ENCODE data around the gene SELENOS. TPM values are rescaled to one million over a fixed set of nuclear protein-coding genes. Genes with fewer than 3 reads are reported as not detected.

Gene SELENOS
- total and polyA plus RNA-seq, 2 experiments from 2014 or later, result 127 to 158 TPM

DNA sequence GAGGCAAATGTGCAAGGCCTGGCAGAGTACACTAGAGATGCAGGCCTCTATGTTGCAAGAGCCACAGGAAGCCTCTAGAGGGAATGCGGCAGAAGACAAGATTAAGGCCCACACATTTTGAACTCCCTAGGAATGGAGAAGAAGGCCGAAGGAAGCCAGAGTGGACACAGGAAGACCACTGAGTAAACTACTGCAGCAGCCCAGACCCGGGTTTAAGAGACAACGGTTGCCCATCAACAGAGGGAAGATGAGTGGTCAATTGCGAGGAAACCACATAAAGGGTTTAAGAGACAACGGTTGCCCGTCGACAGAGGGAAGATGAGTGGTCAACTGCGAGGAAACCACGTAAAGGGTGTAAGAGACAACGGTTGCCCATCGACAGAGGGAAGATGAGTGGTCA lies 40.0 kb downstream of the SELENOS start:
- no peaks in the 10 kb centered on the region for H3K9me3 ChIP-seq (ENCODE audit: low read depth)
- H3K27me3 ChIP-seq, result no peaks in the 10 kb centered on the region
- H3K79me2 ChIP-seq, result peaks cover 100% of the 10 kb centered on the region
- no peaks in the 10 kb centered on the region for H3K9me2 ChIP-seq (replicated peaks; ENCODE audit: insufficient read depth)
- no peak overlapping the region for H2AFZ ChIP-seq
- H3K4me3 ChIP-seq, result no peak overlapping the region
- TF ChIP-seq EZH2 (IDR thresholded peaks at IDR 0.05; ENCODE audit: borderline replicate concordance) (no peak), EZH2phosphoT487 (IDR thresholded peaks at IDR 0.05; ENCODE audit: low read depth, severe bottlenecking, unreplicated experiment) (no peak)
- TF ChIP-seq, protein P1, sequence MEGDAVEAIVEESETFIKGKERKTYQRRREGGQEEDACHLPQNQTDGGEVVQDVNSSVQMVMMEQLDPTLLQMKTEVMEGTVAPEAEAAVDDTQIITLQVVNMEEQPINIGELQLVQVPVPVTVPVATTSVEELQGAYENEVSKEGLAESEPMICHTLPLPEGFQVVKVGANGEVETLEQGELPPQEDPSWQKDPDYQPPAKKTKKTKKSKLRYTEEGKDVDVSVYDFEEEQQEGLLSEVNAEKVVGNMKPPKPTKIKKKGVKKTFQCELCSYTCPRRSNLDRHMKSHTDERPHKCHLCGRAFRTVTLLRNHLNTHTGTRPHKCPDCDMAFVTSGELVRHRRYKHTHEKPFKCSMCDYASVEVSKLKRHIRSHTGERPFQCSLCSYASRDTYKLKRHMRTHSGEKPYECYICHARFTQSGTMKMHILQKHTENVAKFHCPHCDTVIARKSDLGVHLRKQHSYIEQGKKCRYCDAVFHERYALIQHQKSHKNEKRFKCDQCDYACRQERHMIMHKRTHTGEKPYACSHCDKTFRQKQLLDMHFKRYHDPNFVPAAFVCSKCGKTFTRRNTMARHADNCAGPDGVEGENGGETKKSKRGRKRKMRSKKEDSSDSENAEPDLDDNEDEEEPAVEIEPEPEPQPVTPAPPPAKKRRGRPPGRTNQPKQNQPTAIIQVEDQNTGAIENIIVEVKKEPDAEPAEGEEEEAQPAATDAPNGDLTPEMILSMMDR (IDR thresholded peaks at IDR 0.05; ENCODE audit: poor library complexity), result no peak
- H3K36me3 ChIP-seq (replicated peaks; ENCODE audit: insufficient read depth, low read depth), result no peaks in the 10 kb centered on the region
- peaks cover 10% of the 10 kb centered on the region for H3K4me1 ChIP-seq (ENCODE audit: insufficient read depth)
- H4K20me1 ChIP-seq (ENCODE audit: insufficient read depth, poor library complexity, severe bottlenecking), result peaks cover 22% of the 10 kb centered on the region
- no peak overlapping the region for H3K27ac ChIP-seq
- no peak for DNase-seq (ENCODE audit: low spot score)
- no peak overlapping the region for H3K4me2 ChIP-seq
- 97% methylated on average over 12 of the region's 12 CpGs for WGBS (ENCODE audit: low lambda C conversion rate, missing lambda C conversion rate)

DNA sequence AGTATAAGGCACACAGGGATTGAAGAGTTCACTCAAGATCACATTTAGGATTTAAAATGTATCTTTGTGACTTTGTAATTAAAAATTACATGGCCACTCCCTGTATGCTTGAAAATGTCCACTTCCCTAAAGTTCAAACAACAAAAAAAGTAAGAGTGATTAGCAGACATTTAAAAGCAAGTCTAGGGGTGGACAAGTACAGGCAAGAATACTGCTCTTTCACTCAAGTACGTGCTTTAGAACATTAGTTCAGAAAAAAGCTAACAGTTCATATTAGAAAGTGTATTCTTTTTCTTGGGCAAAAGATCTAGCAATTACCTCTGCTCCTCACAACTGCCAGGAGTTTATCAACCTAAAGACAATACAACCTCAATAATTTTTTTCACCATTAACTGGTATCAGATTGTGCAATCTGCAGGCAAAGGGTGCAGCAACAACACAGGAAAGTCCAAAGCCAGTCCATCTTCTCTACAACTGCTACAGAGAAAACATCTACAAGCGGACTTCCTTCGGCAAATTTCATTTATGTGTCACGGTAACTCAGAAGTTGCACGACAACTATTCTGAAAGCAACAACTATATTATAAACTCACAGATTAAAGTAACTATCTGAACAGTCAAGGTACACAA lies 43.5 kb downstream of the SELENOS start:
- no peak overlapping the region for H3K27ac ChIP-seq
- no peak for DNase-seq (ENCODE audit: low spot score)
- H2AFZ ChIP-seq, result no peak overlapping the region
- H3K4me1 ChIP-seq (ENCODE audit: insufficient read depth), result peaks cover 2% of the 10 kb centered on the region
- H3K79me2 ChIP-seq, result peaks cover 100% of the 10 kb centered on the region
- H3K9me2 ChIP-seq (replicated peaks; ENCODE audit: insufficient read depth), result no peaks in the 10 kb centered on the region
- no peak for TF ChIP-seq EZH2phosphoT487 (IDR thresholded peaks at IDR 0.05; ENCODE audit: low read depth, severe bottlenecking, unreplicated experiment)
- TF ChIP-seq, protein P1 (IDR thresholded peaks at IDR 0.05; ENCODE audit: poor library complexity), result no peak
- no peak for TF ChIP-seq EZH2 (IDR thresholded peaks at IDR 0.05; ENCODE audit: borderline replicate concordance)
- H3K27me3 ChIP-seq, result no peaks in the 10 kb centered on the region
- H3K36me3 ChIP-seq (replicated peaks; ENCODE audit: insufficient read depth, low read depth), result no peaks in the 10 kb centered on the region
- 85% methylated on average over 5 of the region's 5 CpGs for WGBS (ENCODE audit: low lambda C conversion rate, missing lambda C conversion rate)
- no peak overlapping the region for H3K4me3 ChIP-seq
- H3K9me3 ChIP-seq (ENCODE audit: low read depth), result peaks cover 1% of the 10 kb centered on the region
- H3K4me2 ChIP-seq, result no peak overlapping the region
- H4K20me1 ChIP-seq (ENCODE audit: insufficient read depth, poor library complexity, severe bottlenecking), result peaks cover 7% of the 10 kb centered on the region

- H2AFZ ChIP-seq, result no peak overlapping the region
These were observed 44.6 kb downstream of the SELENOS start for GRCh38 chr15:101232677-101233076.

More at GRCh38 chr15:101232677-101233076, 44.6 kb downstream of the SELENOS start:
- no peaks in the 10 kb centered on the region for H3K27me3 ChIP-seq
- no peak overlapping the region for H3K27ac ChIP-seq
- H3K4me3 ChIP-seq, result no peak overlapping the region
- H3K36me3 ChIP-seq (replicated peaks; ENCODE audit: insufficient read depth, low read depth), result no peaks in the 10 kb centered on the region
- H3K9me3 ChIP-seq (ENCODE audit: low read depth), result peaks cover 9% of the 10 kb centered on the region
- H3K4me2 ChIP-seq, result no peak overlapping the region
- H3K4me1 ChIP-seq (ENCODE audit: insufficient read depth), result no peaks in the 10 kb centered on the region
- H3K79me2 ChIP-seq, result peaks cover 100% of the 10 kb centered on the region
- H3K9me2 ChIP-seq (replicated peaks; ENCODE audit: insufficient read depth), result no peaks in the 10 kb centered on the region
- H4K20me1 ChIP-seq (ENCODE audit: insufficient read depth, poor library complexity, severe bottlenecking), result peaks cover 7% of the 10 kb centered on the region
- 78% methylated on average over 5 of the region's 5 CpGs for WGBS (ENCODE audit: low lambda C conversion rate, missing lambda C conversion rate)
- no peak for TF ChIP-seq EZH2 (IDR thresholded peaks at IDR 0.05; ENCODE audit: borderline replicate concordance)
- TF ChIP-seq, protein P1 (IDR thresholded peaks at IDR 0.05; ENCODE audit: poor library complexity), result no peak
- no peak for TF ChIP-seq EZH2phosphoT487 (IDR thresholded peaks at IDR 0.05; ENCODE audit: low read depth, severe bottlenecking, unreplicated experiment)
- DNase-seq (ENCODE audit: low spot score), result no peak

Measured in hepatocyte (in vitro differentiated cells).